Endothelial cell of umbilical vein (primary cell): Measurements from ENCODE around the gene TP53RK. TPM values are rescaled to one million over a fixed set of nuclear protein-coding genes. Genes with fewer than 3 reads are reported as not detected.

ENCODE experiments used
- BruUV-seq: library from RNA; stranded (reverse); fragments of 400-500 nt; replicated peaks from 2 replicates; lab custom pipeline; 2021; lab: Mats Ljungman, UMichigan
- CTCF ChIA-PET: fragments of 300-600, 350-600 bp; sonication (Branson Sonifier 250); formaldehyde crosslinking; loops from one replicate; lab custom pipeline; 2021; ENCODE audit warnings: antibody characterized with exemption, inconsistent platforms; lab: Charles Lee
- POLR2A ChIA-PET: fragments of 300-600, 350-600 bp; sonication (Branson Sonifier 250); formaldehyde crosslinking; loops from one replicate; lab custom pipeline; 2021; ENCODE audit warnings: antibody characterized with exemption, inconsistent platforms; lab: Charles Lee
- DNase-seq: peaks from one replicate; pipeline ENCODE4 v3.0.0-alpha.2; 2011; ENCODE audit warnings: low read depth, low spot score
- FAIRE-seq: peaks from 2 replicates; lab custom pipeline; 2011; peaks lifted over from hg19 to GRCh38; lab: Jason Lieb, UNC
- H2AFZ ChIP-seq: 2 replicates; pipeline ENCODE4 v1.6.0; 2012; ENCODE audit warnings: low read depth, low read length, control low read depth, inconsistent platforms
- H3K27ac ChIP-seq: 2 replicates; pipeline ENCODE4 v1.5.1; 2011; ENCODE audit warnings: low read depth, mild to moderate bottlenecking, control low read depth, low read length, moderate library complexity; ENCODE audit not compliant: insufficient read depth
- H3K27me3 ChIP-seq, 2 experiments: 2 replicates each; pipeline versions ENCODE4 v1.6.0 to v1.6.1; 2011; ENCODE audit warnings: low read length in 2 of 2, mixed read lengths in 1 of 2; ENCODE audit not compliant: control insufficient read depth in 2 of 2, insufficient read depth in 2 of 2
- H3K36me3 ChIP-seq, 2 experiments: 2 replicates in 1 of 2; 3 replicates in 1 of 2; pipeline ENCODE4 v1.5.1; 2011; ENCODE audit warnings: low read length in 2 of 2, mild to moderate bottlenecking in 1 of 2, moderate library complexity in 1 of 2; ENCODE audit not compliant: control insufficient read depth in 2 of 2, insufficient read depth in 2 of 2; ENCODE audit errors: extremely low read depth in 1 of 2
- H3K4me1 ChIP-seq: 3 replicates; pipeline ENCODE4 v1.5.1; 2011; ENCODE audit warnings: mild to moderate bottlenecking, low read length; ENCODE audit not compliant: control insufficient read depth, insufficient read depth; ENCODE audit errors: extremely low read depth
- H3K4me2 ChIP-seq: 2 replicates; pipeline ENCODE4 v1.6.1; 2011; ENCODE audit warnings: low read length, control low read depth, mixed read lengths; ENCODE audit not compliant: insufficient read depth
- H3K4me3 ChIP-seq, 3 experiments: fragments of 200-600 bp in 1 of 3; sonication (generic), shearing (Covaris generic) in 1 of 3; replicated peaks in 1 of 3; 2 replicates each; pipeline ENCODE4 v1.5.1; 2011 to 2016; ENCODE audit warnings: control low read depth in 3 of 3, low read length in 3 of 3, mild to moderate bottlenecking in 2 of 3, inconsistent platforms in 1 of 3, low read depth in 1 of 3, moderate library complexity in 1 of 3; ENCODE audit not compliant: insufficient read depth in 1 of 3
- H3K79me2 ChIP-seq: 2 replicates; pipeline ENCODE4 v1.6.0; 2012; ENCODE audit warnings: low read length, inconsistent platforms; ENCODE audit not compliant: control insufficient read depth, insufficient read depth
- H3K9ac ChIP-seq: replicated peaks from 2 replicates; pipeline ENCODE3; 2011; ENCODE audit warnings: low read length, control low read depth; ENCODE audit not compliant: insufficient read depth; ENCODE audit errors: extremely low read depth
- H3K9me1 ChIP-seq: replicated peaks from 3 replicates; pipeline ENCODE4 v1.6.0; 2011; ENCODE audit warnings: mild to moderate bottlenecking, low read length; ENCODE audit not compliant: control insufficient read depth, insufficient read depth; ENCODE audit errors: extremely low read depth
- H3K9me3 ChIP-seq: replicated peaks from 2 replicates; pipeline ENCODE4 v1.5.1; 2012; ENCODE audit warnings: low read length, inconsistent platforms; ENCODE audit not compliant: control insufficient read depth, insufficient read depth
- H4K20me1 ChIP-seq: replicated peaks from 2 replicates; pipeline ENCODE3; 2011; ENCODE audit warnings: mild to moderate bottlenecking, low read length; ENCODE audit not compliant: control insufficient read depth, insufficient read depth; ENCODE audit errors: extremely low read depth
- CTCF ChIP-seq, 2 donors: IDR thresholded peaks; 1 replicate in 1 of 2; 2 replicates in 1 of 2; pipeline ENCODE4 v1.5.1; 2011; ENCODE audit warnings: low read length in 2 of 2, mild to moderate bottlenecking in 2 of 2, moderate library complexity in 2 of 2, control low read depth in 1 of 2, inconsistent platforms in 1 of 2, low read depth in 1 of 2; ENCODE audit not compliant: insufficient read depth in 1 of 2; ENCODE audit errors: extremely low read depth in 1 of 2
- EZH2 ChIP-seq: IDR thresholded peaks from 2 replicates; pipeline ENCODE4 v1.6.1; 2012; ENCODE audit warnings: borderline replicate concordance, low read depth, mild to moderate bottlenecking, moderate library complexity, low read length, inconsistent platforms; ENCODE audit not compliant: severe bottlenecking
- FOS ChIP-seq: IDR thresholded peaks from 2 replicates; pipeline ENCODE4 v1.6.1; 2011; ENCODE audit warnings: mild to moderate bottlenecking, low read length, moderate library complexity, borderline replicate concordance; ENCODE audit not compliant: insufficient read depth
- GATA2 ChIP-seq: IDR thresholded peaks from 2 replicates; pipeline ENCODE4 v1.7.0; 2011; ENCODE audit warnings: low read depth, mild to moderate bottlenecking, moderate library complexity, mixed read lengths, low read length; ENCODE audit not compliant: insufficient read length, insufficient read depth
- JUN ChIP-seq: IDR thresholded peaks from 2 replicates; pipeline ENCODE4 v1.6.1; 2011; ENCODE audit warnings: borderline replicate concordance, low read depth; ENCODE audit not compliant: insufficient read length, insufficient read depth
- MAX ChIP-seq: IDR thresholded peaks from 2 replicates; pipeline ENCODE4 v1.6.1; 2011; ENCODE audit not compliant: insufficient read depth, insufficient read length
- MYC ChIP-seq: IDR thresholded peaks from one replicate; pipeline ENCODE4 v1.6.1; 2011; ENCODE audit warnings: mild to moderate bottlenecking, low read depth, low read length
- POLR2A ChIP-seq: IDR thresholded peaks from 2 replicates; pipeline ENCODE4 v1.6.1; 2012; ENCODE audit warnings: low read depth, mild to moderate bottlenecking, control low read depth, low read length
- POLR2AphosphoS5 ChIP-seq: IDR thresholded peaks from 2 replicates; pipeline ENCODE4 v1.6.1; 2012; ENCODE audit warnings: low read depth, mild to moderate bottlenecking, control low read depth, low read length, moderate library complexity; ENCODE audit not compliant: insufficient read depth
- dilution Hi-C: fragments of 300-500 bp; cut with MboI; formaldehyde crosslinking; loops from one replicate; pipeline ENCODE4 v1.15.0; 2019; ENCODE audit warnings: low sequenced_read_pairs; ENCODE audit not compliant: extremely low pct_ligation_motif_present
- intact Hi-C: fragments of 100-400 bp; cut with micrococcal nuclease; formaldehyde crosslinking; loops from one replicate; pipeline ENCODE4 v1.10.0; 2022
- polyA plus RNA-seq, 4 experiments: library from polyadenylated mRNA; depleted of rRNA in 3 of 4; stranded (reverse) in 3 of 4; unstranded in 1 of 4; fragments of >200 nt; gene quantifications; 2 replicates each; pipeline versions ENCODE4 v1.2.1 to v1.2.3, GENCODE V29; 2011 to 2012; ENCODE audit warnings: missing spikeins in 1 of 4
- total RNA-seq: library from RNA; stranded (reverse); gene quantifications from 2 replicates; pipeline ENCODE4 v1.2.3, GENCODE V29; 2021

The TP53RK gene
- total and polyA plus RNA-seq, 2 donors (not counting 3 experiments of a cell fraction or from before 2014, with no cell fraction given), result 7.0 to 13.1 TPM

GRCh38 chr20:46701057-46701456, 11.8 kb upstream of the TP53RK start:
- ChIA-PET POLR2A (no interaction called here), CTCF (interaction anchor here (1.0 kb wide), 1 partner anchor 21 kb away, joined by 3 read pairs; no protein-coding TSS in a partner anchor)
- BruUV-seq, result no TSS peak
- DNase-seq (no peak), FAIRE-seq (no peak)
- Histone ChIP-seq H3K9me3 (no peaks in the 10 kb centered on the region), H3K27ac (no peak overlapping the region), H3K9me1 (no peaks in the 10 kb centered on the region), H4K20me1 (no peaks in the 10 kb centered on the region), H3K4me3 (no peak overlapping the region), H3K4me1 (no peaks in the 10 kb centered on the region), H3K79me2 (no peaks in the 10 kb centered on the region), H2AFZ (no peak overlapping the region), H3K9ac (no peak overlapping the region), H3K36me3 (no peaks in the 10 kb centered on the region), H3K27me3 (peaks cover 7 to 9% of the 10 kb centered on the region in 2 experiments), H3K4me2 (no peak overlapping the region)
- TF ChIP-seq EZH2 (no peak), MYC (no peak)
- dilution Hi-C loops (no loop called here), intact Hi-C loops (no loop called here)

GRCh38 chr20:46700481-46700880, 11.2 kb upstream of the TP53RK start:
- dilution Hi-C loops (no loop called here), intact Hi-C loops (no loop called here)
- H3K9me3 ChIP-seq, result no peaks in the 10 kb centered on the region
- no peaks in the 10 kb centered on the region for H3K36me3 ChIP-seq
- no peaks in the 10 kb centered on the region for H3K4me1 ChIP-seq
- POLR2A ChIA-PET, result no interaction called here
- H3K79me2 ChIP-seq, result no peaks in the 10 kb centered on the region
- no peak overlapping the region for H3K4me2 ChIP-seq
- H3K27me3 ChIP-seq, result peaks cover 4 to 7% of the 10 kb centered on the region in 2 experiments
- TF ChIP-seq JUN, result no peak
- TF ChIP-seq POLR2AphosphoS5, result no peak
- TF ChIP-seq FOS, result no peak
- TF ChIP-seq CTCF (IDR thresholded peaks at IDR 0.05; ENCODE audit: extremely low read depth in 1 of 2, insufficient read depth in 1 of 2, low read depth in 1 of 2, low read length in 2 of 2), result no peak
- TF ChIP-seq MYC, result no peak
- TF ChIP-seq EZH2, result no peak
- TF ChIP-seq POLR2A, result no peak
- no peak for TF ChIP-seq MAX
- no peak for TF ChIP-seq GATA2
- no peak overlapping the region for H2AFZ ChIP-seq
- CTCF ChIA-PET, result no interaction called here
- no peak overlapping the region for H3K9ac ChIP-seq
- FAIRE-seq (no peak), DNase-seq (no peak)
- no peak overlapping the region for H3K27ac ChIP-seq
- H4K20me1 ChIP-seq, result no peaks in the 10 kb centered on the region
- H3K4me3 ChIP-seq, result no peak overlapping the region
- BruUV-seq, result no TSS peak
- H3K9me1 ChIP-seq, result no peaks in the 10 kb centered on the region
